Keratinocyte (primary cell): ENCODE results near the gene CDH13. TPM values are rescaled to one million over a fixed set of nuclear protein-coding genes. Genes with fewer than 3 reads are reported as not detected.
A peak's percentile ranks its signal among the peaks of the same experiment; 100 is the strongest.

Source experiments
- DNase-seq: peaks from one replicate; pipeline ENCODE4 v3.0.0-alpha.2; 2011; ENCODE audit warnings: low read depth, missing footprints, low spot score
- FAIRE-seq: peaks from 2 replicates; lab custom pipeline; 2011; peaks lifted over from hg19 to GRCh38; lab: Jason Lieb, UNC
- H2AFZ ChIP-seq: 2 replicates; pipeline ENCODE4 v1.6.0; 2012; ENCODE audit warnings: low read length, control low read depth, inconsistent platforms; ENCODE audit not compliant: control insufficient read depth
- H3K27ac ChIP-seq: 2 replicates; pipeline ENCODE4 v1.5.1; 2011; ENCODE audit warnings: low read length; ENCODE audit not compliant: control insufficient read depth, insufficient read depth
- H3K27me3 ChIP-seq: 3 replicates; pipeline ENCODE4 v1.6.0; 2011; ENCODE audit warnings: low read length; ENCODE audit not compliant: control insufficient read depth, insufficient read depth; ENCODE audit errors: extremely low read depth
- H3K36me3 ChIP-seq, 2 experiments: 2 replicates in 1 of 2; 3 replicates in 1 of 2; pipeline ENCODE4 v1.5.1; 2011; ENCODE audit warnings: low read length in 2 of 2, mild to moderate bottlenecking in 1 of 2; ENCODE audit not compliant: control insufficient read depth in 2 of 2, insufficient read depth in 2 of 2; ENCODE audit errors: extremely low read depth in 1 of 2
- H3K4me1 ChIP-seq: 3 replicates; pipeline ENCODE4 v1.5.1; 2011; ENCODE audit warnings: low read length; ENCODE audit not compliant: control insufficient read depth, insufficient read depth; ENCODE audit errors: extremely low read depth
- H3K4me2 ChIP-seq: 3 replicates; pipeline ENCODE4 v1.6.0; 2011; ENCODE audit warnings: low read depth, low read length; ENCODE audit not compliant: control insufficient read depth, insufficient read depth; ENCODE audit errors: extremely low read depth
- H3K4me3 ChIP-seq, 3 experiments: fragments of 200-600 bp in 1 of 3; sonication (generic) in 1 of 3; 2 replicates in 2 of 3; 3 replicates in 1 of 3; pipeline ENCODE4 v1.5.1; 2011 to 2016; ENCODE audit warnings: low read length in 3 of 3, mild to moderate bottlenecking in 3 of 3, control low read depth in 2 of 3, inconsistent platforms in 1 of 3, low read depth in 1 of 3, mixed read lengths in 1 of 3, mixed run types in 1 of 3, moderate library complexity in 1 of 3; ENCODE audit not compliant: control insufficient read depth in 2 of 3, insufficient read depth in 2 of 3; ENCODE audit errors: extremely low read depth in 1 of 3
- H3K79me2 ChIP-seq: 2 replicates; pipeline ENCODE4 v1.6.0; 2012; ENCODE audit warnings: low read length; ENCODE audit not compliant: control insufficient read depth, insufficient read depth
- H3K9ac ChIP-seq: 3 replicates; pipeline ENCODE4 v1.6.0; 2011; ENCODE audit warnings: low read length; ENCODE audit not compliant: control insufficient read depth, insufficient read depth; ENCODE audit errors: extremely low read depth
- H3K9me1 ChIP-seq: 3 replicates; pipeline ENCODE4 v1.6.0; 2011; ENCODE audit warnings: low read length; ENCODE audit not compliant: control insufficient read depth, insufficient read depth; ENCODE audit errors: extremely low read depth
- H3K9me3 ChIP-seq: 2 replicates; pipeline ENCODE4 v1.5.1; 2012; ENCODE audit warnings: low read depth, low read length; ENCODE audit not compliant: control insufficient read depth
- H4K20me1 ChIP-seq: 3 replicates; pipeline ENCODE4 v1.6.0; 2011; ENCODE audit warnings: low read length; ENCODE audit not compliant: control insufficient read depth, insufficient read depth; ENCODE audit errors: extremely low read depth
- CTCF ChIP-seq, 3 experiments: IDR thresholded peaks in 1 of 3; conservative IDR thresholded peaks in 1 of 3; optimal IDR thresholded peaks in 1 of 3; 2 replicates in 2 of 3; 3 replicates in 1 of 3; pipeline versions ENCODE3 to v1.5.1; 2011; ENCODE audit warnings: low read length in 3 of 3, mild to moderate bottlenecking in 3 of 3, moderate library complexity in 2 of 3, control low read depth in 1 of 3, inconsistent platforms in 1 of 3; ENCODE audit not compliant: insufficient read depth in 2 of 3; ENCODE audit errors: extremely low read depth in 1 of 3
- EZH2 ChIP-seq: IDR thresholded peaks from one replicate; pipeline ENCODE4 v1.6.1; 2012; ENCODE audit warnings: inconsistent platforms, mild to moderate bottlenecking, low read length, moderate library complexity
- dilution Hi-C: fragments of 300-500 bp; cut with MboI; formaldehyde crosslinking; loops from one replicate; pipeline ENCODE4 v1.7.0; 2020; ENCODE audit warnings: low sequenced_read_pairs; ENCODE audit not compliant: extremely low pct_ligation_motif_present
- polyA plus RNA-seq, 5 experiments: library from polyadenylated mRNA; depleted of rRNA in 3 of 5; stranded (reverse) in 3 of 5; stranded (forward) in 1 of 5; unstranded in 1 of 5; fragments of >200 nt; gene quantifications; 1 replicate in 1 of 5; 2 replicates in 3 of 5; 3 replicates in 1 of 5; pipeline versions ENCODE4 v1.2.1 to v1.2.3, GENCODE V29; 2011 to 2012; ENCODE audit warnings: missing spikeins in 2 of 5, low read depth in 1 of 5, low replicate concordance in 1 of 5

The CDH13 gene
- polyA plus RNA-seq, 1 donor (not counting 4 experiments of a cell fraction or from before 2014, with no cell fraction given), result 111 TPM

GRCh38 chr16:82995924-82996441 lies 369.2 kb downstream of the CDH13 start:
- Histone ChIP-seq H3K9me3 (no peaks in the 10 kb centered on the region), H3K4me3 (no peak overlapping the region), H3K27ac (no peak overlapping the region), H3K9me1 (no peaks in the 10 kb centered on the region), H4K20me1 (no peaks in the 10 kb centered on the region), H3K9ac (no peak overlapping the region), H3K79me2 (peaks cover 9% of the 10 kb centered on the region), H3K4me2 (peak overlapping the region; percentile 23), H3K36me3 (peaks cover 2 to 4% of the 10 kb centered on the region in 2 experiments), H2AFZ (no peak overlapping the region), H3K4me1 (peaks cover 9% of the 10 kb centered on the region), H3K27me3 (no peaks in the 10 kb centered on the region)
- no peak for TF ChIP-seq EZH2
- no peak for TF ChIP-seq CTCF (optimal IDR thresholded peaks at IDR 0.05 in 1 of 3, IDR thresholded peaks at IDR 0.05 in 1 of 3, conservative IDR thresholded peaks at IDR 0.05 in 1 of 3; ENCODE audit: extremely low read depth in 1 of 3, insufficient read depth in 2 of 3, low read length in 3 of 3)
- dilution Hi-C loops, result no loop called here
- peak; percentile 56 for FAIRE-seq
- DNase-seq, result no peak

GRCh38 chr16:82996814-82997213 lies 370.0 kb downstream of the CDH13 start:
- FAIRE-seq, result no peak

More at GRCh38 chr16:82996814-82997213, 370.0 kb downstream of the CDH13 start:
- Histone ChIP-seq H3K9me1 (no peaks in the 10 kb centered on the region), H3K9ac (no peak overlapping the region), H3K27me3 (no peaks in the 10 kb centered on the region), H3K9me3 (no peaks in the 10 kb centered on the region), H3K27ac (no peak overlapping the region), H3K4me3 (no peak overlapping the region), H3K4me1 (peaks cover 9% of the 10 kb centered on the region), H2AFZ (no peak overlapping the region), H3K4me2 (no peak overlapping the region), H3K79me2 (peaks cover 9% of the 10 kb centered on the region), H4K20me1 (no peaks in the 10 kb centered on the region), H3K36me3 (peaks cover 2 to 4% of the 10 kb centered on the region in 2 experiments)
- TF ChIP-seq EZH2, result no peak
- no peak for TF ChIP-seq CTCF (optimal IDR thresholded peaks at IDR 0.05 in 1 of 3, IDR thresholded peaks at IDR 0.05 in 1 of 3, conservative IDR thresholded peaks at IDR 0.05 in 1 of 3; ENCODE audit: extremely low read depth in 1 of 3, insufficient read depth in 2 of 3, low read length in 3 of 3)
- dilution Hi-C loops, result no loop called here
- DNase-seq, result no peak
